Neural progenitor cell (in vitro differentiated cells): ENCODE measurements around the gene IGHMBP2.

ENCODE experiments used
- EZH2 ChIP-seq: fragments of 200-600 bp; sonication (generic); IDR thresholded peaks from 2 replicates; pipeline ENCODE4 v1.6.1; 2017; ENCODE audit warnings: antibody characterized with exemption, mild to moderate bottlenecking, moderate library complexity
- EZH2phosphoT487 ChIP-seq: fragments of 200-600 bp; sonication (generic); IDR thresholded peaks from 2 replicates; pipeline ENCODE4 v1.6.1; 2017; ENCODE audit warnings: antibody characterized with exemption
- TF ChIP-seq, protein P1 (sequence below): fragments of 200-600 bp; sonication (generic); IDR thresholded peaks from 2 replicates; pipeline ENCODE4 v1.5.1; 2017; ENCODE audit warnings: antibody characterized with exemption, mild to moderate bottlenecking

- TF ChIP-seq EZH2, result no peak
- TF ChIP-seq, protein P1, sequence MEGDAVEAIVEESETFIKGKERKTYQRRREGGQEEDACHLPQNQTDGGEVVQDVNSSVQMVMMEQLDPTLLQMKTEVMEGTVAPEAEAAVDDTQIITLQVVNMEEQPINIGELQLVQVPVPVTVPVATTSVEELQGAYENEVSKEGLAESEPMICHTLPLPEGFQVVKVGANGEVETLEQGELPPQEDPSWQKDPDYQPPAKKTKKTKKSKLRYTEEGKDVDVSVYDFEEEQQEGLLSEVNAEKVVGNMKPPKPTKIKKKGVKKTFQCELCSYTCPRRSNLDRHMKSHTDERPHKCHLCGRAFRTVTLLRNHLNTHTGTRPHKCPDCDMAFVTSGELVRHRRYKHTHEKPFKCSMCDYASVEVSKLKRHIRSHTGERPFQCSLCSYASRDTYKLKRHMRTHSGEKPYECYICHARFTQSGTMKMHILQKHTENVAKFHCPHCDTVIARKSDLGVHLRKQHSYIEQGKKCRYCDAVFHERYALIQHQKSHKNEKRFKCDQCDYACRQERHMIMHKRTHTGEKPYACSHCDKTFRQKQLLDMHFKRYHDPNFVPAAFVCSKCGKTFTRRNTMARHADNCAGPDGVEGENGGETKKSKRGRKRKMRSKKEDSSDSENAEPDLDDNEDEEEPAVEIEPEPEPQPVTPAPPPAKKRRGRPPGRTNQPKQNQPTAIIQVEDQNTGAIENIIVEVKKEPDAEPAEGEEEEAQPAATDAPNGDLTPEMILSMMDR, result no peak
- no peak for TF ChIP-seq EZH2phosphoT487
Measured at GRCh38 chr11:68974421-68975194, 70.9 kb downstream of the IGHMBP2 start.
